ENCODE measurements around the gene POLR3E.
"Not testable (repeated sequence)": the region's sequence is repeated elsewhere in the genome, so short reads cannot be mapped to it uniquely, and the experiment has no call there.

POLR3E gene

DNA sequence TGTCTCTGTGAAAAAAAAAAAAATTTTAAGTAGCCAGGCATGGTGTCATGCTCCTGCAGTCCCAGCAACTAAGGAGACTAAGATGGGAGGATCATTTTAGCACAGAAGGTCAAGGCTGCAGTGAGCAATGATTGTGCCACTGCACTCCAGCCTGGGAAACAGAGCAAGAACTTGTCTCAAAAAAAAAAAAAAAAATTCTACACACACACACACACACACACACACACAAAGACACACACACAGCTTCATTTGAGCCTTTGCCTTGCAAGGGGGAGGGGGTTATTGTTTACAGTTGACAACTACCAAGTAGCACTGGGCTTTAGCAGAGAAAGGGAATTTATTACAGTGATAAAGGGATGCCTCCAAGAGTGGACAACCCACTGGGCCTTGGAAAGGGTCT lies 4.9 kb upstream of the POLR3E start:
- FAIRE-seq: no peak

DNA sequence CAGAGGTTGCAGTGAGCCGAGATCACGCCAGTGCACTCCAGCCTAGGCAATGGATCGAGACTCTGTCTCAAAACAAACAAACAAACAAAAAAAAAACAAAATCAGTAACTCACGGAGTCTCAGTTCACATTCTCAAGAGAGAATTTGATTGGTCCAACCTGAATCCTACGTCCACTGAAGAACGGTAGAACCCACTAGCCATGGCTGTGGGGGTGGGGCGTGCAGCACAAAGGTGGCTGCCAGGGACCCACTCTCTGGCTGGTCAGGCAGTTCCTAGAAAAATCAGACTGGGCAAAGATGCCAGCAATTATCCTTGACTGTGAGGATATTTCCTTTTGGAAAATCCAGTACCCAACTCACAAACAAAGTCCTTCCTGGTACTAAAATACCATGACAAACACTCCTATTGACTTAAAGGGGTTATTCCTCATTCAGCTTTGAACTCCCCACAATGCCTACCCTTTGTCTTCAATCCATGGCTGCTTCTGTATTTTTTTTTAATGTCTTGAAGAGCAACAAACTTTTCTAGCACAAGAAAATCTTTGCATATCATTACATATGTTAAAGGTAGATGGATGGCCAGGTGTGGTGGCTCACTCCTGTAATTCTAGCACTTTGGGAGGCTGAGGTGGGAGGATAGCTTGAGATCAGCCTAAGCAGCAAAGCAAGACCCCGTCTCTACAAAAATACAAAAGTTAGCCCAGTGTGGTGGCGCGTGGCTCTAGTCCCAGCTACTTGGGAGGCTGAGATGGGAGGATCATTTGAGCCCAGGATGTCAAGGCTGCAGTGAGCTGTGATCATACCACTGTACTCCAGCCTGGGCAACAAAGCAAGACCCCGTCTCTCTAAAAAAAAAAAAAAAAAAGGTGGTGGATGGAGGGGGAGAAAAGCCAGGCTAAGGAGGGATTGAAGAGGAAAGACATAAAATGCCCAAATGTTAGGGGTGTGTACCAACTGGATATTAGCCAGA lies 3.8 kb upstream of the POLR3E start:
- no peak for FAIRE-seq

DNA sequence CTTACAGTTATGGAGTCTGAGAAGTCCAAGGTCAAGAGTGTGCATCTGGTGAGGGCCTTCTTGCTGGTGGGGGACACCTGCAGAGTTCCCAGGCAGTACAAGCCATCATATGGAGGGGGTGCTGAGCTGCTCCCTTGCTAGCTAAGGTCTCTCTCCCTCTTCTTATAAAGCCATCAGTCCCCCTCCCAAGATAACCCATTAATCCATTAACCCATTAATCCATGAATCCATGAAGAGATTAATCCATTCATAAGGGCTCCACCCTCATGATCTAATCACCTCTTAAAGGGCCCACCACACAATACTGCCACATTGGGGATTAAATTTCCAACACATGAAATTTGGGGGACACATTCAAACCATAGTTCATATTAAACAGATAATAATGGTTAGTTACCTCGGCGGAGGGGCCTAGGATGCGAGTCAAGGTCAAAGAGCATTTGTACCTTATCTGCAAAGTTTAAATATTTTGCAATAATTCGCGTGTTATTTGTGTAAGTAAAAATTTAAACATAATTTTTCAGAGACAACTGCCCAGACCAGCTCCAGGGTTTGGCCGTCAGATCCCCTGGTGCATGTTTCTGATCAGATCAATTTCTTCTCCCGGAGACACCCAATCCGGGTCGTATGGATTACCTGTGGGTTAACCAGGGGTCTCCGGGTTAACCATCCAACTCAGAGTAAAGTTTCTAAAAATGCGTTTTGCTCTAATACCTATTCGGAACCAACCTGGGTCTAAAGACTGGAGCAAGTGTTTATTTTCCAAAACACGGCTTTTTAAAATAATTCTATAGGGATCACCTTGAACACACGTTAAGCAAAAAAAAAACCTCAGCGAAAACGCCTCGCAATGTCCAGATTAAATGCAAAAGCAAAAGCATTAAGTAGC lies 740 bp upstream of the POLR3E start:
- FAIRE-seq: peak; percentile 3

DNA sequence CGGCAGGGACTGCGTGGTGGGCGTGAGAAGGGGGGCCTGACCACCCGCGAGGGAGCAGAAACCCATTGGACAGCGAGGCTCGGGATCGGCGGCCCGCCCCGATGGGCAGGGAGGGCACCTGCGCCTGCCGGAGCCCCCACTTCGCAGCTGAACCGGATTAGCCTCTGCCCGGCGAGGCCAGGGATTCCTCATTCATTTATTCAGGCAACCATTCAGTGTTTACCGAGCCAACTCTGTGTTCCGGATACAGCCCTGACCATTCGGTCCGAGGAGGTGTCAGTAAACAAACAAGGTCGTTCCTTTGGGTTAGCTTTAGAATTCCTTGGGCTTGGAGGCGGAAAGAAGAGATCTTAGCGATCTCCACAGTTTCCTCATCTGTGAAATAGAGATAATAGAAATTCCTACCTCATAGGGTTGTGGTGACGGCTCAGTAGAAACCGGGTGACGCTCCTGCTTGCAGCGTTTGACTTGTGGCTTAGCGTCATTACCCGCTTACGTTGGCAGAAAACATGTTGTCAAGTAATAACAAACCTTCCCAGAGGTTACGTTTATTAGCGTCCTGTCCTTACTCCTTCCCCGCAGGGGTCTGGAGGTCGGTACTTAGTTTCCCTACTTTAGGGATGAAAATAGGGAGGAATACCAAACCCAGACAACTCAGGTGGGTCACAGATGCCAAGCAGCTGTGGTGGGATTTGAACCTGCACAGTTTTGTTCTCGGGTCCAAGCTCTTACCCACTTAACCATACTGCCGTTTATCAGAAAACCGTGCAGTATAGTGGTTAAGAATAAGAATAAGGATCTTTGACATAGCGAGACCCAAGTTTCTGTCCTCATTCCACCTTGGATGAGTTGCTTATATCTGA lies 893 bp downstream of the POLR3E start:
- FAIRE-seq: peak; percentile 93

DNA sequence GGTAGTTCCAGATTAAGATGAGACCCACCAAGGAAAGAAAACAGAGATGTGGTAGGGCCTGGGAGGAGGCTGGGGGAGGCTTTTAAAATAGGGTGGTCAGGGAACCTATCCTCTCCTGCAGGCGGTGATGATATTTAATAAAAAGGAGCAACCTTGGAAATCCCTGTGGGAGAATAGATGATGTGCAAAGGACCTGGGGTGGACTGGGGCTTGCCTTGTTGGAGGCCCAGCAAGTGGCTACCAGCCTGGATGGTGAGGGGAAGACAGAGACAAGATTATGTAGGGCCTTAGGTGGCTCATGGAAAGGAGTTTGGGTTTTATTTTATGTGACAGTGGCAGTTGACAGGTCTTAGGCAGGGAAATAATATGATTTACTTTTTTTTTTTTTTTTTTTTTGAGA lies 1.8 kb downstream of the POLR3E start:
- no peak for FAIRE-seq

DNA sequence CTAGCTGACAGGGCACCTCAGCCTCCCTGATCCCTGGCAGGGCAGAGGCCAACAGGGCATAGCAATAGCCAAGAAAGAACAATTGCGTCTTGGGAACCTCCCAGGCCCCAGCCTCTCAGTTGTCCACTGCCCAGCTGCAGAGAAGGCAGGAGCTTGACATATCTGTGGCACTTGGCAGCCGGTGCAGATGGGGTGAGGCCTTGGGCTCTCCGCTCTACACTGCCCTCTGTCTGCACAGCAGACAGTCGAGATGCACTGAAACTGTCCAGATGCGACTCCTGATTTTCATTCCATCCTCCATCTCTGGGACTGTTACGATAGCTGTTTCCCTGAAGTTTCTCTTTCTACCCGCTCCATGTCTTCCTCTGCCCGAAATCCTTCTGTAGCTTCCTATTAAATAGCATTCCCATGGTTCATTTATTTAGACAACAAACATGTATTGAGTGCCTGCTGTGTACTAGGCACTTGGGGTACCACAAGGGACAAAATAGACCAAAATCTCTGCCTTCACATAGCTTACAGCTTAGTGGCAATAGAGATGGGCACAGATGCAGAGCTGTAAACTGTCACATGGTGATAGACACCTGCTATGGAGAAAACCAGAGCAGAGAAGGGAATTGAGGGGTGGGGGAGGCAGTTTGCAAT lies 3.3 kb downstream of the POLR3E start:
- no peak for FAIRE-seq

DNA sequence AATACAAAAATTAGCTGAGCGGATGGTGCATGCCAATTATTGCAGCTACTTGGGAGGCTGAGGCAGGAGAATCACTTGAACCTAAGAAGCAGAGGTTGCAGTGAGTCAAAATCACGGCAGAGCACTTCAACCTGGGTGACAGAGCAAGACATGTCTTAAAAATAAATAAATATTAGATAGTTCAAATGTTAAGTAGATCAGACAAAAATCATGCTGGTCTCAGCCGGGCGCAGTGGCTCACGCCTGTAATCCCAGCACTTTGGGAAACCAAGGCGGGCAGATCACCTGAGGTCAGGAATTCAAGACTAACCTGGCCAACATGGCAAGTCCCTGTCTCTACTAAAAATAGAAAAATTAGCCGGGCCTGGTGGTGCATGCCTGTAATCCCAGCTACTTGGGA lies 4.2 kb downstream of the POLR3E start:
- not testable (repeated sequence) for FAIRE-seq

DNA sequence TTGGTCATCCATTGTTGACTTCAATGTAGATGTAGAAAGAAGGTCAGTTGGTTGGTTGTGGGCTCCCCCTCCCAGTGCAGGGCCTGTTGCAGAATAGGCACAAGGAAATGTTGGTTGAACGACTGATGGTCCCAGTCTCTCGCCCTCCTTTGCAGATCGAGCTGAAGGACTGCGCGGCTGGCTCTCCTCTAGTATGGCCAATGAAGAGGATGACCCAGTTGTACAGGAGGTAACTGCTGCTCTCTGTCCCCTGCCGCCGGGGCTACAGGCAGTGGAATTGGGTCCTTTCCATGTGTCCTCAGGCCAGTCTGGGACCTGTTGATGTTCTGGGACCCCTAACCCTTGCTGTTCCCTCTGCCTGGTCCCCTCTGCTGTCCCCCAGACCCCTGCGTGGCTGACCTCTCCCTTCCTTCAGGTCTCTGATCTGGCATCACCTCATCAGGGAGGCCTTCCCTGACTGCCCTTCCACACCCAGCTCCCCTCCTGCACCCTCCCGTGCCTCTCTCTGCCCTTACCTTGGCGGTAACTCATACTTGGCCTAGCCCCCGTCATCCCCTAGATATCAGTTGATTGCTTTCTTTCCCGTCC lies 5.7 kb downstream of the POLR3E start:
- FAIRE-seq: no peak

DNA sequence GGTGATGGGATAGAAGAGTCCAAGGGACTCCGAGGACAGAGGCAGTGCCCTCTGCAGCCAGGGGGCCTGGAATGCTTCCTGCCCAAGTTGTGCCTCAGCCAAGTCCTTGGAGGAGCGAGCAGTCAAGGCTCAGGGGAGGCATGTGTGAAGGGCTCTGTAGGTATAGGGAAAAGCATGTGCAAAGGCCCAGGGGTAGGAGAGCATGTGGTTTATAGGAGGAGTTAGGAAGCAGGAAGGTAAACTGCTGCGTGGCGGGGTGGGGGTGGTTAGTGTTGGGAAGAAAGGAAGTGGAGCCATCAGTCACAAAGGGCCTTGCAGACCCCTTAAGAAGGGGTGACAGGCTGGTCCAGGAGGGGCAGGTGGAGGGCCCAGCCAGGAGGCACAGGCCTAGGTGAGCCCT lies 7.2 kb downstream of the POLR3E start:
- no peak for FAIRE-seq

DNA sequence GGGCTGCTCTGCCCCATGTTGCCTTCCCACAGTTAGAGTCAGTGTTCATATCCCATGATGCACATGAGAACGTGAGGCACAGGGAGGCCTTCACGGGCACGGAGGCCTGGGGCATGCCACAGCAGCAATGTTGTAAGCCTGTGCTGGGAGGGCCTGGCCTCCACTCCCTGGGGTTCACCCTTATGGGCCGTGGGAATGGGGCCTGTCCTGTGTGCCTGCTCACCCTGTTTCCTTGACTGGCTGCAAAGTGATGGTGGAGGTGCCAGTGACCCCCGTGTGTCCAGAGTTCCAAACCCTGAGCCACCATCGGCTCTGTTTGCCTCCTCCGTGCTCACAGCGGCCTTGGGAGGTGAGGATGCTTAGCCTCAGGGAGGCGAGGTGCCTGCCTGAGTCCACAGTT lies 9.6 kb downstream of the POLR3E start:
- no peak for FAIRE-seq

DNA sequence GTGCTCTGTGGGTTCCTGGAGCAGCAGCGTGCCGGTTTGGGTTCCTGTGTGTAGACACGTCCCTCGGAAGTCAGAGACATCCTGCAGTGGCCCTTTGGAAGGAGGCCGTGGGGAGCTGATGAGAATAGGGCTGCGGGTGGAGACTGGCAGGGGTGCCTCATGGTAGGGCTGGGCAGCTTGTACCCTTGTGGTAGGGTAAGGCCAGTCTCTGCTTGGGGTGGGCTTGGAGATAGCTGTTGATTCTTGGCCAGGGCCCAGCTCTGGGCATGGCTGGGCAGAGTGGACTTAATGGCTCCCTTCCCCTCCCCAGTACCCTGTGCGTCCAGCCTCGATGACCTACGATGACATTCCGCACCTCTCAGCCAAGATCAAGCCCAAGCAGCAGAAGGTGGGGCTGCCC lies 10.6 kb downstream of the POLR3E start:
- no peak for FAIRE-seq

DNA sequence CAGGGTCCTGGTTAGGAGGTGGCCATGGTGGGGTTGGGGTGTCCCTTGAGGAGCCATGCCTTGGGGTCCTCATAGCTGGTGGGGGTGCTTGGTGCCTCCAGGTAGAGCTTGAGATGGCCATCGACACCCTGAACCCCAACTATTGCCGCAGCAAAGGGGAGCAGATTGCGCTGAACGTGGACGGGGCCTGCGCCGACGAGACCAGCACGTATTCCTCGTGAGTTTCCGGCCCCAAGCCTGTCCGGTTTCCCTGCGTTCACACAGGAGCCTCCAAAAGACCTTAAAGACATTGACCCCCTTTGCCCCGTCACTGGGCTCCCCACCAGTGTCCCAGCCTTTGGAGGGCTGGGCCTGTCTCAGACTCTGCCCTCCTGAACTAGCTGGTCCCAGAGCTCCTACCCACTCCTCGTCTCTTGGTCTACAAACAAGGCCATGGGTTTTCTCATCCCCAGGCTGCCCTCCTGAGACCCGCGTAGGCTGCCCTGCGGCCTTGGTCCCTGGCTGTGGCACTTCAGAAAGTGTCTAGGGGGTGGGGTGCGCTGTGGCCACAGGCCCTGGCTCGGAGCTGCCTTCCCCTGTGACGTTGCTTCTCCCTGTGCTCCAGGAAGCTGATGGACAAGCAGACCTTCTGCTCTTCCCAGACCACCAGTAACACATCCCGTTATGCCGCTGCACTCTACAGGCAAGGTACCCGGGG lies 11.8 kb downstream of the POLR3E start:
- no peak for FAIRE-seq

DNA sequence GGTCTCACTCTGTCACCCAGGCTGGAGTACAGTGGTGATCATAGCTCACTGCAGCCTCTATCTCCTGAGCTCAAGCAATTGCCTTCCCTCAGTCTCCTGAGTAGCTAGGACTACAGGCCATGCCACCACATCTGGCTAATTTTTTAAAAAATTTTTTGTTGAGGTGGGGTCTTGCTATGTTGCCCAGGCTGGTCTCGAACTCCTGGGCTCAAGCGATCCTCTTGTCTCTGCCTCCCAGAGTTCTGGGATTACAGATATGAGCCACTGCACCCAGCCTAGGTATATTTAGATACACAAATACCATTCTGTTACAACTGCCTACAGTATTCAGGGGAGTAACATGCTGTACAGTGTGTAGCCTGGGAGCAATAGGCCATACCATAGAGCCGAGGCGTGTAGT lies 14.3 kb downstream of the POLR3E start:
- no peak for FAIRE-seq

DNA sequence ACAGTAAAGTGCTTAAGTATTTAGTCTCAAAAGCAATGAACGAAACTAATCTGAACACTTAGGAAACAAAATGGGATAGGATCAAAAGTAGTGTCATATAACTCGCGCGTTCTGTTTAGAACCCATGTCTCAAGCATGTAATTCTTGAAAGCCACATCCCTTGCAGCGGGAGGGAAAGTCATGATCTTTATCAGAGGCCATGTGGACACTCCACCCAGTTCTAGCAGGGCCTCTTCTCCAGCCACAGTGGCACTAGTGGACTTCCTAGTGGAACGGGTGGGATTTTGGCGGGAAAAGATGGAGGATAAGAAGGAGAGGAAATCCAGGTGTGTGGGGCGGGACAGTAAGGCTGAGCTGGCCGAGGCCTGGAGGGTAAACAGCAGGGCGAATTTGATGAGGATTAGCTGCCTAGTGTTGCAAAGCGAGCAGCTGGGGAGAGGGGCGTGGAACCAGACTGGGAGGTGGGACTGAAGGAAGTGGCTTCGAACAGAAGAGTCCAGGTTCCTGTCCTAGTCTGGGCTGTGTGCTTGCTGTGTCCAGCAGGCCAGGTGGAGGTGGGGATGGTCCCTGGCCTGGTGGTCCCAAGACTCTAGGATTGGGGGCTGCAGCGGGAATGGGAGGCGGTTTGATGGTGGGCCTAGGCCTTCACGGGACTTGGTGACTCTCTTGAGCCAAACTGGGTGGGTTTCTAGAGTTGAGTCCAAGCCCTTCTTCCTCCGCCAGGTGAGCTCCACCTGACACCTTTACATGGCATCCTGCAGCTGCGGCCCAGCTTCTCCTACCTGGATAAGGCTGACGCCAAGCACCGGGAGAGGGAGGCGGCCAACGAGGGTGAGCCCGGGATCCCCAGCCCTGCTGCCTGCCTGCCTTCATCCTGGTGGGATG lies 15.9 kb downstream of the POLR3E start:
- no peak for FAIRE-seq

DNA sequence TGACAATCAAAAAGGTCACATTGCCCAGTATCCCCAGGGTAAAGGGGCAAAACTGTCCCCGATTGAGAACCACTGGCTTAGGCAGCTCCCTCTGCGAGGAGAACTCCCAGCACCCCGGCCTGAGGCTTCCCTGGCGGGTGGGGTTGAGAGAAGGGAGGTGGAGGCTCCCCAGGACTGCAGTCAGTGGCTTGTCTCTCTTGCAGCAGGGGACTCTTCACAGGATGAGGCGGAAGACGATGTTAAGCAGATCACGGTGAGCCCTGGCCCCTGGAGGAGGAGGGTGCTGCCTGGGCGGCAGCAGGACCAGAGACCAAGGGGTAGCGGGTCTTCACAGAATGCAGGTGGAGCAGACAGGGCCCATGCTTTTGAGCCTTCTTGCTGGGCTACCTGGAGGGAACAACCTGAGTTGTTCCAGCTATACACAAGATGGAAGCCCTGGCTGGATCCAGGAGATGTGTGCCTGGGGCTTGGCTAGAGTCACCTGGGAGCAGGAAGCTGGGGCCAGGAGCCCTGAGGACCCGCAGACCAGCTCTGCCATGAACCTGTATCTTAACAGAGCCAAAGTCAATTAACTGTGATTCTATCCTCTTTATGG lies 16.8 kb downstream of the POLR3E start:
- FAIRE-seq: no peak

DNA sequence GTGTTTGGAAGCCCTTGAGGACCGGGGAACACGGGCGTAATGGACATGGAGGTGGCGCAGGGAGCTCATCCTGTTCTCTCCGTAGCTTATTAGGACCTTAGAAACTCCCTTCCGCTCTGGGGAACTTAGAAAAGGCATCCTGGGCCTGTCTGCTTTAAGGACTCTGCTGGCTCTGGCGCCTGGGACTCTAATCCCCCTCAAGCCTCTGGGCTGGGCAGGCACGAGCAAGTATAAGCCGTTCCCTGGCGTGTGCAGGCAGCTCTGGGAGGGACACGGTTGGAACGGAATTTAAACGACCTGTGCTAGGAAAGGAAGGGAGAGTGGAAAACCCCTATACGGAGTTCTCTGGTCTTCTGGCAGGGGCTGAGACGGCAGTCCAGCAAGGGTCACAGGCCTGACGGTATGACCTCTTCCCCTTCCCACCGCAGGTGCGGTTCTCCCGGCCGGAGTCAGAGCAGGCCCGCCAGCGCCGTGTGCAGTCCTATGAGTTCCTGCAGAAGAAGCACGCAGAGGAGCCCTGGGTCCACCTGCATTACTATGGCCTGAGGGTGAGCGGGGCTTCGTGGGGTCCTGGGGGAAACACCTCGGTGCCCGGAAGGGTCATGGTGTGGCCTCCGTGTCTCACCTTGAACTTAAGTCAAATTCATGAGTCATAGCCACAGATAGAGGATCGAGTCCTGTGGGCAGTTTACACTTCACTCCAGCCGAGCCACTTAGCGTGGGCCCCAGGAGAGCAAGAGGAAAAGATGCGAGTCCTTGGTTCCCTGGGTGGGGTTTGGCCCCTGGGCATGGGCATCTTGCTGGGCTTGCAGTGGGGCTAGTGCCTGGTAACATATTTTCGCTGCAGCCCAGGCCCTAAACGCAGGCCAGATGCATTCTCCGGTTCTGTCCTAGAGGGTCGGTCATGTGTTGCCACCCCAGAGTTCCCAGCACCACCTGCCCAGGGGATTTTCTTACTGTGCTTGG lies 17.7 kb downstream of the POLR3E start:
- FAIRE-seq: no peak

DNA sequence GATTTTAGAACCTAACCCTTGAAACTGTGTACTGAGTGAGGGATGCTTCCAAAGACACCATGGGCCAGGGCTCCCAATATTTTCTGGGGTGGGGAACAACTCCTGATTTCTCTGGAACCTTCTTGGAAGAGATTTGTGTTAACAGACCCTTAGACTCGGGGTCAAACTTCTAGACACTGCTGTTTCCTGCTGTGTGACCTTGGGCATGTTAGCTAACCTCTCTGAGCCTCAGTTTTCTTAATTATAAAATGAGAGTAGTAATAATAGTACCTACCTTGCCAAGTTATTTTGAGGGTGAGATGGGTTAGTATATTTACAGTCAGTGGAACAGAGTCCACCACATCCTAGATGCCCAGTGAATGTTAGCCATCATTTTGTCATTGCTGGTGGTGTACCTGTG lies 18.8 kb downstream of the POLR3E start:
- no peak for FAIRE-seq

DNA sequence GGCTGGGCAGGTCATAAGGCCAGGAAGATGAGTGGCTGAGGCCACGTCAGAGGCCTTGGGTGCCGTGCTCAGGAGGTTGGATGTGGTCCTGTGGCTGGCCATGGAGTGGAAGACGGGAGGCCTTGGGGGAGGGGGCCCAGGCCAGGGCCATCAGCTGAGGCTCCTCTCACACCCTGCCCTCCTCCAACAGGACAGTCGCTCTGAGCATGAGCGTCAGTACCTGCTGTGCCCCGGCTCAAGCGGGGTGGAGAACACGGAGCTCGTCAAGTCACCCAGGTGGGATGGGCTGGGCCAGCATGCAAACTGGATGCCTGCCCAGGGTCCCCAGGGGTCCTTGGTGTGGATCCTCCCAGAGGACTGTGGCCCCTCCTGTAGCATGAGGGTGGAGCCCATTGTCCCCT lies 19.2 kb downstream of the POLR3E start:
- FAIRE-seq: no peak
